Parathyroid adenoma (tissue), 2 donors: ENCODE measurements around the gene C5orf63.
A peak's percentile ranks its signal among the peaks of the same experiment; 100 is the strongest.

Experiments
- H2AFZ ChIP-seq: fragments of 300-600 bp; sonication (generic); one replicate; pipeline ENCODE4 v1.7.0; 2017; ENCODE audit warnings: antibody characterized with exemption, mild to moderate bottlenecking
- H3K27ac ChIP-seq: fragments of 300-600 bp; sonication (generic); one replicate; pipeline ENCODE4 v1.7.0; 2017
- H3K27me3 ChIP-seq: fragments of 300-600 bp; sonication (generic); one replicate; pipeline ENCODE4 v1.7.0; 2017; ENCODE audit warnings: low read length; ENCODE audit not compliant: control insufficient read depth, insufficient read depth
- H3K36me3 ChIP-seq: fragments of 300-600 bp; sonication (generic); one replicate; pipeline ENCODE4 v1.7.0; 2017; ENCODE audit warnings: low read length; ENCODE audit not compliant: control insufficient read depth, insufficient read depth
- H3K4me1 ChIP-seq: fragments of 300-600 bp; sonication (generic); one replicate; pipeline ENCODE4 v1.7.0; 2017; ENCODE audit warnings: control low read depth
- H3K4me2 ChIP-seq: fragments of 300-600 bp; sonication (generic); one replicate; pipeline ENCODE4 v1.7.0; 2017; ENCODE audit warnings: low read length
- H3K4me3 ChIP-seq: fragments of 300-600 bp; sonication (generic); one replicate; pipeline ENCODE4 v1.7.0; 2017; ENCODE audit warnings: low read depth, low read length
- H3K79me2 ChIP-seq: fragments of 300-600 bp; sonication (generic); one replicate; pipeline ENCODE4 v1.7.0; 2017; ENCODE audit warnings: control low read depth
- H3K9ac ChIP-seq: fragments of 300-600 bp; sonication (generic); one replicate; pipeline ENCODE4 v1.7.0; 2017; ENCODE audit warnings: mild to moderate bottlenecking
- H3K9me3 ChIP-seq: fragments of 300-600 bp; sonication (generic); one replicate; pipeline ENCODE4 v1.7.0; 2017; ENCODE audit warnings: low read length; ENCODE audit not compliant: control insufficient read depth
- TF ChIP-seq, protein P1 (sequence below): fragments of 300-600 bp; sonication (generic); IDR thresholded peaks from one replicate; pipeline ENCODE4 v1.7.0; 2017; ENCODE audit warnings: antibody characterized with exemption, mild to moderate bottlenecking
- donor health status: primary hyperparathyroidism.

The C5orf63 gene

DNA sequence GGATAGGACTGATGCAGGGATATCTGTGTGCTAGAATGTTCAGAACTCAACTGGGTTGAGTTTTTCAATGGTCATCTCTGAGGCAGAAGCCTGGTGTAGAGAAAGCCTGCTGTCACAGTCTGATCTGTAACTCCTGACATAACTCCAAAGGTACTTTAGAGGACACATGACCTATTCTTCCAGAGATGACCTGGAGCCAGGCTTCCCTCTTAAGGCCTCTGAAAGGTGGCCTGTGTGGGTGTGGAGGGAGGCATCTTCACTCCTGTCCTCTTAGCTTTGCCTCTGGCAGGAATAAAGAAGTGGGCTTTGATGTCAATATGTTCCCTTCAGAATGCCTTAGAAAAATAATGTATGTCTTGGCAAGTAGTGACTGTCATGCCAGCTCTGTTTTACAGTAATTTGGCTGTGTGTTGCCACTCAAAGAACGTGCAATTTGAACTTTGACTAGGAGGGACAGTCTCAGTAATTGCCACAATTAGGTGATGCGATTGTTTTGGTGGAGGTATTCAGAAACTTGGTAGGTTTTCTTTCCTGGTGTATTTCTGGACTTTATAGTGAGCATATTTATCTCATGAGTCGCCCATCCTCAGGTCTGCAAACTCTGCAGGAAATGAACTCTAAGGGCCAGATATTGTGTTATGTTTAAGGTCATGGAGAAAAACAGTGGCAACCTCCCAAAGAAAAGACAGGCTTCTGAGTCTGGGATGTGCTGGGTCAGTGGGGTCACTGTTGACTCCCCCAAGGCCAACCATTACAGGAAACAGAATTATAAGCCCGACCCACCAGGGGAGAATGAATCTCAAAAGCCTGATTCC, 3.2 kb upstream of the C5orf63 start:
- H3K27me3 ChIP-seq, result no peaks in the 10 kb centered on the region
- H3K27ac ChIP-seq, result no peak overlapping the region
- peak overlapping the region; percentile 28 for H2AFZ ChIP-seq
- H3K4me3 ChIP-seq, result no peak overlapping the region
- H3K9me3 ChIP-seq, result no peaks in the 10 kb centered on the region
- no peaks in the 10 kb centered on the region for H3K79me2 ChIP-seq
- no peaks in the 10 kb centered on the region for H3K4me1 ChIP-seq
- TF ChIP-seq, protein P1, sequence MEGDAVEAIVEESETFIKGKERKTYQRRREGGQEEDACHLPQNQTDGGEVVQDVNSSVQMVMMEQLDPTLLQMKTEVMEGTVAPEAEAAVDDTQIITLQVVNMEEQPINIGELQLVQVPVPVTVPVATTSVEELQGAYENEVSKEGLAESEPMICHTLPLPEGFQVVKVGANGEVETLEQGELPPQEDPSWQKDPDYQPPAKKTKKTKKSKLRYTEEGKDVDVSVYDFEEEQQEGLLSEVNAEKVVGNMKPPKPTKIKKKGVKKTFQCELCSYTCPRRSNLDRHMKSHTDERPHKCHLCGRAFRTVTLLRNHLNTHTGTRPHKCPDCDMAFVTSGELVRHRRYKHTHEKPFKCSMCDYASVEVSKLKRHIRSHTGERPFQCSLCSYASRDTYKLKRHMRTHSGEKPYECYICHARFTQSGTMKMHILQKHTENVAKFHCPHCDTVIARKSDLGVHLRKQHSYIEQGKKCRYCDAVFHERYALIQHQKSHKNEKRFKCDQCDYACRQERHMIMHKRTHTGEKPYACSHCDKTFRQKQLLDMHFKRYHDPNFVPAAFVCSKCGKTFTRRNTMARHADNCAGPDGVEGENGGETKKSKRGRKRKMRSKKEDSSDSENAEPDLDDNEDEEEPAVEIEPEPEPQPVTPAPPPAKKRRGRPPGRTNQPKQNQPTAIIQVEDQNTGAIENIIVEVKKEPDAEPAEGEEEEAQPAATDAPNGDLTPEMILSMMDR, result no peak
- no peaks in the 10 kb centered on the region for H3K36me3 ChIP-seq
- H3K9ac ChIP-seq, result no peak overlapping the region
- H3K4me2 ChIP-seq, result no peak overlapping the region

DNA sequence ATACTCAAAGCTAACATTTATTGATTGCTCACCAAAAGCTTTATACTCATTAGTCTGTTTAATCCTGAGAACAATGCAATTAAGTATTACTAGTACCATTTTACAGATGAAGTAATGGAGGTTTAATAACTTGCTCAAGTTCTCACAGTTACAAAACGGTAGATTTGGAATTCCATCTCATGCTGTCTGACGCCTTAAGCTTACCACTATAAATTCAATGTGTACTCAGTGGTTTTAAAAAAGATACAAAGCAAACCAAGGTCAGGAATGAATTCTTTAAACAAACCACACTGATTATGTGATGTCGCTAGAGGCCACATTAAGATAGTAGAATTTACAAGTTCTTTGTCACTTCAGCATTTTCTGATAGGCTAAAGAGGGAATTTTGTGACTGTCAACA, 1.2 kb upstream of the C5orf63 start:
- TF ChIP-seq, protein P1, result no peak
- no peak overlapping the region for H2AFZ ChIP-seq

DNA sequence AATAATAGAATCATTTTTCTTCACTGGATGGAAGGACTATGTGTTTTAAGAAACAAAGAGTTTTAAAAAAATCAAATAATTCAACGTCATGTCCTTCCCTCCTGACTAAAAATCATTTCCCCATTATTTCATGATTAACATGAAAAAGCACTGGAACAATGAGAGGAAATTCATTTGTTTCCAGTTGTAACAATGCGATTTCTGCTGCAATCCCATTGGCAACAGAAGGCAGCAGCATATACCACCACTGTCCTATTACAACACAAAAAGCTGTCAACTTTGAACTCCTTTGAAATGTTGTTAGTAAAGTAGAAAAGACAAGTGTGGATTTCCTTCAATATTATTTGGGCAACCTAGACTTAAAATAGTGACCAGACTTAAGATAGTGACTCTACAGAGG, 3.1 kb downstream of the C5orf63 start:
- Histone ChIP-seq H2AFZ (no peak overlapping the region), H3K27me3 (no peaks in the 10 kb centered on the region), H3K9ac (no peak overlapping the region), H3K4me3 (no peak overlapping the region), H3K4me2 (no peak overlapping the region), H3K4me1 (no peaks in the 10 kb centered on the region), H3K9me3 (no peaks in the 10 kb centered on the region), H3K36me3 (no peaks in the 10 kb centered on the region), H3K79me2 (no peaks in the 10 kb centered on the region), H3K27ac (no peak overlapping the region)
- TF ChIP-seq, protein P1, result no peak

More for the DNA sequence above, 1.2 kb upstream of the C5orf63 start:
- no peaks in the 10 kb centered on the region for H3K36me3 ChIP-seq
- no peaks in the 10 kb centered on the region for H3K4me1 ChIP-seq
- no peak overlapping the region for H3K27ac ChIP-seq
- H3K79me2 ChIP-seq, result no peaks in the 10 kb centered on the region
- H3K9me3 ChIP-seq, result no peaks in the 10 kb centered on the region
- H3K9ac ChIP-seq, result no peak overlapping the region
- no peak overlapping the region for H3K4me3 ChIP-seq
- no peaks in the 10 kb centered on the region for H3K27me3 ChIP-seq
- H3K4me2 ChIP-seq, result no peak overlapping the region

DNA sequence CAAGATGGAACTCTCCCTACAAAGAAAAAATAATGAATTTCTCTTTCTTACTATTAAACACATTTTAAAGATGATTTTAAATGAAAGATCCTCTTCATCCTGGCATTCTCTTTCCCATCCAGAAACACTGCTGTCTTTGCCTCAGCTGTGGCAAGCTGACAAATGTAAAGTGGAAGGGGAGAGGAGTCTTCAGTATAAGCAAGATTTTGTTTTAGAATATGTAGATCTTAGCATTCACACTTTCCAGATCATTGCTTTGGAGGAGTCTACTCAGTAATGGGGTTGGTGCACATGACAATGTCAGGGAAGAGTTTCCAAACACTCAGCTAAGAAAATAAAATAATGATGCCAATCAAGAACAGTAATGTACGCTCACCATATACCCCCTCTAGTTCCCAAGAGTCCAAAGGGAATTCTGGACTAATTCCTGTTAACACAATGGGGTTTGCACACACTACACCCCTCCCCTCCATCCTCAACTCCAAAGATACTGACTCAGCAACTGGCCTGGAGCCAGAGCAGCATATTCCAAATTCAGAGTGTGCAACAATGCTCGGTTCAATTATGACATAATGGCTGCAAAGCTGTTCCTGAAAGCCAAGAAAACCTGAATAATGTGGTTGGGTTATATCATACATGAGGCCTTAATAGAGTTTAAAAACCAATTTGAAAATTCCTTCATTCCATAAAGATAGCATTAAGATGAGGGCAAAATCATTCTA, 4.6 kb downstream of the C5orf63 start:
- no peaks in the 10 kb centered on the region for H3K36me3 ChIP-seq
- H3K79me2 ChIP-seq, result no peaks in the 10 kb centered on the region
- H3K9me3 ChIP-seq, result no peaks in the 10 kb centered on the region
- no peak overlapping the region for H3K4me3 ChIP-seq
- no peak overlapping the region for H2AFZ ChIP-seq
- no peak overlapping the region for H3K4me2 ChIP-seq
- H3K9ac ChIP-seq, result no peak overlapping the region
- H3K27ac ChIP-seq, result no peak overlapping the region
- no peaks in the 10 kb centered on the region for H3K4me1 ChIP-seq
- TF ChIP-seq, protein P1, result no peak
- H3K27me3 ChIP-seq, result no peaks in the 10 kb centered on the region
